Uterus (tissue), 4 donors: ENCODE data around the gene LSM8. TPM values are rescaled to one million over a fixed set of nuclear protein-coding genes. Genes with fewer than 3 reads are reported as not detected.

Experiments
- DNase-seq, 2 donors: peaks; one replicate each; pipeline ENCODE4 v3.0.0-alpha.2; 2019 to 2020
- H3K27ac ChIP-seq, 2 donors: fragments of 200-600 bp; sonication (generic); 1 replicate in 1 of 2; 2 replicates in 1 of 2; pipeline ENCODE4 v1.5.1; 2016 to 2018
- H3K27me3 ChIP-seq, 2 donors: fragments of 200-600 bp; sonication (generic); one replicate each; pipeline ENCODE4 v1.5.1; 2018 to 2019; ENCODE audit warnings: control low read depth in 1 of 2
- H3K36me3 ChIP-seq, 2 donors: fragments of 200-600 bp; sonication (generic); one replicate each; pipeline ENCODE4 v1.5.1; 2019; ENCODE audit warnings: control low read depth in 1 of 2
- H3K4me1 ChIP-seq, 2 donors: fragments of 200-600 bp; sonication (generic); one replicate each; pipeline ENCODE4 v1.5.1; 2018 to 2019; ENCODE audit warnings: control low read depth in 1 of 2
- H3K4me3 ChIP-seq, 2 donors: fragments of 200-600 bp; sonication (generic); 1 replicate in 1 of 2; 2 replicates in 1 of 2; pipeline ENCODE4 v1.5.1; 2018 to 2019; ENCODE audit warnings: mild to moderate bottlenecking in 1 of 2
- H3K9me3 ChIP-seq, 2 donors: fragments of 200-600 bp; sonication (generic); one replicate each; pipeline ENCODE4 v1.5.1; 2019; ENCODE audit warnings: control low read depth in 1 of 2
- POLR2A ChIP-seq, 2 donors: fragments of 450-650 bp; IDR thresholded peaks; one replicate each; pipeline ENCODE4 v1.6.1; 2016; ENCODE audit warnings: antibody characterized with exemption in 2 of 2, mild to moderate bottlenecking in 1 of 2, moderate library complexity in 1 of 2
- intact Hi-C: fragments of 100-400 bp; cut with DNase I; formaldehyde crosslinking; loops from one replicate; pipeline ENCODE4 v1.15.1; 2023; ENCODE audit warnings: low total_unique reads
- total RNA-seq, 4 donors: library from RNA; depleted of rRNA in 3 of 4; stranded (reverse); fragments of >200 nt in 3 of 4; gene quantifications; one replicate each; pipeline versions ENCODE4 v1.1.0 to v1.2.4, GENCODE V29; 2014 to 2023
- TF ChIP-seq, protein P1 (sequence below), 4 experiments: fragments of 200-600 bp in 2 of 4; fragments of 450-650 bp in 2 of 4; sonication (generic) in 2 of 4; IDR thresholded peaks; one replicate each; pipeline ENCODE4 v1.5.1; 2016 to 2019; ENCODE audit warnings: antibody characterized with exemption in 4 of 4, mild to moderate bottlenecking in 2 of 4, moderate library complexity in 1 of 4
- donor health status: DM: yes; HTN: yes; CAD: no.

The LSM8 gene
- total RNA-seq, 4 donors from 2014 or later, result 14.1 to 60.4 (median 38.5) TPM

DNA sequence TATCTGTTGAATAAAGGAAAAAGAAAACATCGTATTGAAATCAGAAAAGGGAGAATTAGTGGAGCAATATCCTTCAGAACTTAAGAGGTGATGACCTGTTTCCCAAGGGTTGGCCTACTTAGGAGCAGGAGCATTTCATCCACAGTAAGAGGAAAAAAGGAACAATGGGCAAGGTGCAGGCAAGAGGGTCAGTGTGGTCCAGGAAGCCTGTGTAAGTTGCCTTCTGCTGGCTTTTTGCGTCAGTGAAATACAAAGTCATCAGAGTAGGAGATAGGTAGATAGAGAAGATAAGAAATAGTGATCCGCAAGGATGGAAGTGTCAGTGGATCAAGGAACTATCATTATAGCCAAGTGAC lies 35.2 kb downstream of the LSM8 start:
- Histone ChIP-seq H3K4me1 (no peaks in the 10 kb centered on the region), H3K27ac (no peak overlapping the region), H3K9me3 (no peaks in the 10 kb centered on the region), H3K36me3 (no peaks in the 10 kb centered on the region), H3K4me3 (no peak overlapping the region), H3K27me3 (no peaks in the 10 kb centered on the region)
- DNase-seq, result no peak
- no peak for TF ChIP-seq POLR2A (IDR thresholded peaks at IDR 0.05)
- TF ChIP-seq, protein P1, sequence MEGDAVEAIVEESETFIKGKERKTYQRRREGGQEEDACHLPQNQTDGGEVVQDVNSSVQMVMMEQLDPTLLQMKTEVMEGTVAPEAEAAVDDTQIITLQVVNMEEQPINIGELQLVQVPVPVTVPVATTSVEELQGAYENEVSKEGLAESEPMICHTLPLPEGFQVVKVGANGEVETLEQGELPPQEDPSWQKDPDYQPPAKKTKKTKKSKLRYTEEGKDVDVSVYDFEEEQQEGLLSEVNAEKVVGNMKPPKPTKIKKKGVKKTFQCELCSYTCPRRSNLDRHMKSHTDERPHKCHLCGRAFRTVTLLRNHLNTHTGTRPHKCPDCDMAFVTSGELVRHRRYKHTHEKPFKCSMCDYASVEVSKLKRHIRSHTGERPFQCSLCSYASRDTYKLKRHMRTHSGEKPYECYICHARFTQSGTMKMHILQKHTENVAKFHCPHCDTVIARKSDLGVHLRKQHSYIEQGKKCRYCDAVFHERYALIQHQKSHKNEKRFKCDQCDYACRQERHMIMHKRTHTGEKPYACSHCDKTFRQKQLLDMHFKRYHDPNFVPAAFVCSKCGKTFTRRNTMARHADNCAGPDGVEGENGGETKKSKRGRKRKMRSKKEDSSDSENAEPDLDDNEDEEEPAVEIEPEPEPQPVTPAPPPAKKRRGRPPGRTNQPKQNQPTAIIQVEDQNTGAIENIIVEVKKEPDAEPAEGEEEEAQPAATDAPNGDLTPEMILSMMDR (IDR thresholded peaks at IDR 0.05), result no peak
- intact Hi-C loops, result no loop called here

DNA sequence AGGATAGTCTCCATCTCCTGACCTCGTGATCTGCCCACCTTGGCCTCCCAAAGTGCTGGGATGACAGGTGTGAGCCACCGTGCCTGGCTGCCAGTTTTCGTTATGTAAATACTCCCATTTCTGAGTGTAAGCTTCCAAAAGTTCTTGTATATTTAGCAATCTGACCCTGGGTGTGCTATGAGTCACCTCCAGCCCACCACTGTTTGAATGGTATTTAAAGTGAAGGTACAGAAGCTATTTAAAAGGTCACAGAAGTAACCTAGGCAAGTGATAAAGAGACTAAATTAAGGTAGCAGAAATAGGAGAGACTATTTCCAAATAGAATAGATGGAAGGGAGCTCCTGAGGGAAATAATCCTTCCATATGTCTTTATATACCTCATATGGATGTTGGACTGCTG lies 36.6 kb downstream of the LSM8 start:
- Histone ChIP-seq H3K4me3 (no peak overlapping the region), H3K9me3 (no peaks in the 10 kb centered on the region), H3K36me3 (no peaks in the 10 kb centered on the region), H3K27ac (no peak overlapping the region), H3K4me1 (no peaks in the 10 kb centered on the region), H3K27me3 (no peaks in the 10 kb centered on the region)
- intact Hi-C loops, result no loop called here
- DNase-seq, result no peak
- TF ChIP-seq POLR2A (IDR thresholded peaks at IDR 0.05), result no peak
- TF ChIP-seq, protein P1 (IDR thresholded peaks at IDR 0.05), result no peak

DNA sequence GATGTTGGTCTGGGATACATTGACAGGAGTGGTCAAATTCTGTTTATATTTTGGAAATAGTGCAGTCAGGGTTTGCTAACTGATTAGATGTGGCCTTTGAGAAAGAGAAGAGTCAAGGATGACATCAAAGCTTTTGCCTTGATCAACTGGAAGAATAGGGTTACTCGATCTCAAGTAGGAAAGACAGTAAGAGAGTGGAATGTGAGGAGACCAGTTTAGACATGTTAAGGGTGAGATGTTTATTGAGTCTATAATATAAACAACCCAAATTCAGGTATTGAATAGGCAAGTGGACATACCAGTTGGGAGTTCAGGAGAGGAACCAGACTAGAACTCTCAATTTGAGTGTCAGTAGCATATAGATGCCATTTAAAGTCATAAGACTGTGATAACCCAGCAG lies 38.6 kb downstream of the LSM8 start:
- Histone ChIP-seq H3K27me3 (no peaks in the 10 kb centered on the region), H3K36me3 (no peaks in the 10 kb centered on the region), H3K4me3 (no peak overlapping the region), H3K9me3 (no peaks in the 10 kb centered on the region), H3K4me1 (no peaks in the 10 kb centered on the region), H3K27ac (no peak overlapping the region)
- DNase-seq, result no peak
- TF ChIP-seq, protein P1 (IDR thresholded peaks at IDR 0.05), result no peak
- no peak for TF ChIP-seq POLR2A (IDR thresholded peaks at IDR 0.05)
- intact Hi-C loops, result no loop called here

DNA sequence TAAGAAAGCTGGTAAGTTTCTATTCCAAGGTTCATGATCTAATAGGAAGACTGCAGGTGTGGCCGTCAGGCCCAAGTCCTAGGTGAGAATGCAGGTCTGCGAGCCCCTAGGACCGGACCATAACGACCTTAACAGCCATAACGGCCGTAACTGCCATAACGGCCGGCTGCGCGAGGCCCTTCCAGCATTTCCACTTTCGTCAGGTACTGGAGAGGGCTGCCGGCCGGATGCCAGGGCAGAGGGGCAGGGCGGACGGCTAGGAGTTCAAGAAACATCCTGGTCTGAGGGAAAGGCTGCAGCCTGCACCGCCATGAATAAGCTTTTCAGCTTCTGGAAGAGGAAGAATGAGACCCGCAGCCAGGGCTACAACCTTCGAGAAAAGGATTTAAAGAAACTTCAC lies 40.6 kb downstream of the LSM8 start, which contains the start of gene ANKRD7:
Gene ANKRD7, plus strand, starts transcription at position 184 of the 400 bp plus-strand sequence. Its CDS starts 127 bp downstream, at position 311.
- Histone ChIP-seq H3K4me1 (no peaks in the 10 kb centered on the region), H3K36me3 (no peaks in the 10 kb centered on the region), H3K27me3 (no peaks in the 10 kb centered on the region), H3K27ac (no peak within 1 kb of the TSS), H3K4me3 (no peak within 1 kb of the TSS), H3K9me3 (no peaks in the 10 kb centered on the region)
- no peak for TF ChIP-seq POLR2A (IDR thresholded peaks at IDR 0.05)
- TF ChIP-seq, protein P1 (IDR thresholded peaks at IDR 0.05), result no peak
- intact Hi-C loops, result no loop called here
- DNase-seq, result no peak

DNA sequence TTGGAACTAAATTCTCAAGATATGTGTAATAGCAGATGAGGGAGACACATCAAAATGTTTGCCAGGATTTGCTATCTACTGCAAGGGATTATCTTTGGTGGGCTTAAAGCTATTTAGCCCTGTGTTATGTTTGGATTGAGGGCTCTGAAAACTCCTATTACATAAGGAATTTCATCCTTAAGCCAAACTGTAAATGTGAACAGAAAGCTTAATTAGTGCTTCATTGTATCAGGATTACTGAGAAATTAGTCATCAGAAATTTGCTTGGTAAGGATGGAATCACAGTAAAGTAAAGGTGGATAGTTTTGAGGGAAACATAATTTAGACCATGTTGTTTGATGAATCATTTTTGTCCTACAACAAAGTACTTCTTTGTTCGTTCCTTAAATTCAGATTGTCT lies 48.9 kb downstream of the LSM8 start:
- intact Hi-C loops, result no loop called here
- no peak for TF ChIP-seq POLR2A (IDR thresholded peaks at IDR 0.05)
- TF ChIP-seq, protein P1 (IDR thresholded peaks at IDR 0.05), result no peak

More for the DNA sequence above, 48.9 kb downstream of the LSM8 start:
- H3K4me1 ChIP-seq, result no peaks in the 10 kb centered on the region
- H3K4me3 ChIP-seq, result no peak overlapping the region
- H3K9me3 ChIP-seq, result no peaks in the 10 kb centered on the region
- no peaks in the 10 kb centered on the region for H3K27me3 ChIP-seq
- H3K27ac ChIP-seq, result no peak overlapping the region
- DNase-seq, result no peak
- H3K36me3 ChIP-seq, result no peaks in the 10 kb centered on the region
